GM18951 (cell line): ENCODE results near the gene MGLL.

Source experiments
- POLR2A ChIP-seq: IDR thresholded peaks from 4 replicates; pipeline ENCODE4 v1.6.1; 2011; ENCODE audit warnings: mild to moderate bottlenecking; ENCODE audit not compliant: insufficient read length, insufficient read depth; ENCODE audit errors: extremely low read depth
- in situ Hi-C: fragments of 300-500 bp; cut with MboI; formaldehyde crosslinking; loops from one replicate; pipeline ENCODE4 v1.12.0; 2022; ENCODE audit warnings: low sequenced_read_pairs, mixed read lengths, inconsistent platforms; ENCODE audit not compliant: unreplicated experiment

MGLL gene

GRCh38 chr3:127671523-127672428, 150.5 kb downstream of the MGLL start:
- in situ Hi-C loops: no loop called here
- TF ChIP-seq POLR2A: no peak

- TF ChIP-seq POLR2A: no peak
- in situ Hi-C loops: no loop called here
These were observed 151.4 kb downstream of the MGLL start for GRCh38 chr3:127670761-127671522.

- in situ Hi-C loops: no loop called here
- no peak for TF ChIP-seq POLR2A
These were observed 152.1 kb downstream of the MGLL start for GRCh38 chr3:127670229-127670559.

GRCh38 chr3:127669541-127670228, 152.6 kb downstream of the MGLL start:
- in situ Hi-C loops: no loop called here
- no peak for TF ChIP-seq POLR2A

GRCh38 chr3:127668906-127669305, 153.4 kb downstream of the MGLL start:
- TF ChIP-seq POLR2A: no peak
- in situ Hi-C loops: no loop called here

- TF ChIP-seq POLR2A: no peak
- in situ Hi-C loops: no loop called here
These were observed 155.1 kb downstream of the MGLL start for GRCh38 chr3:127667119-127667681.

GRCh38 chr3:127666676-127667075, 155.6 kb downstream of the MGLL start:
- in situ Hi-C loops: no loop called here
- TF ChIP-seq POLR2A: no peak

- TF ChIP-seq POLR2A: no peak
These were observed 156.7 kb downstream of the MGLL start for GRCh38 chr3:127665586-127665985.

GRCh38 chr3:127665165-127665564, 157.2 kb downstream of the MGLL start:
- in situ Hi-C loops: no loop called here
- no peak for TF ChIP-seq POLR2A

More at GRCh38 chr3:127665586-127665985, 156.7 kb downstream of the MGLL start:
- in situ Hi-C loops: no loop called here

- TF ChIP-seq POLR2A: no peak
- in situ Hi-C loops: no loop called here
These were observed 159.2 kb downstream of the MGLL start for GRCh38 chr3:127663151-127663550.

GRCh38 chr3:127662001-127662469, 160.3 kb downstream of the MGLL start:
- in situ Hi-C loops: no loop called here
- TF ChIP-seq POLR2A: no peak

GRCh38 chr3:127661600-127661999, 160.7 kb downstream of the MGLL start:
- no peak for TF ChIP-seq POLR2A
- in situ Hi-C loops: no loop called here
